Camera-type eye (tissue), 1 donor: ENCODE measurements around the gene LIPI. TPM values are rescaled to one million over a fixed set of nuclear protein-coding genes. Genes with fewer than 3 reads are reported as not detected.

Experiments used
- total RNA-seq: library from RNA; depleted of rRNA; stranded (reverse); fragments of >200 nt; gene quantifications from one replicate; pipeline ENCODE4 v1.2.3, GENCODE V29; 2014

Gene LIPI
- total RNA-seq: not detected

GRCh38 chr21:14210738-14211137 is at the start of gene LIPI:
LIPI (minus strand) TSS chr21:14210955; CDS start chr21:14210845, 110 bp downstream.

DNA sequence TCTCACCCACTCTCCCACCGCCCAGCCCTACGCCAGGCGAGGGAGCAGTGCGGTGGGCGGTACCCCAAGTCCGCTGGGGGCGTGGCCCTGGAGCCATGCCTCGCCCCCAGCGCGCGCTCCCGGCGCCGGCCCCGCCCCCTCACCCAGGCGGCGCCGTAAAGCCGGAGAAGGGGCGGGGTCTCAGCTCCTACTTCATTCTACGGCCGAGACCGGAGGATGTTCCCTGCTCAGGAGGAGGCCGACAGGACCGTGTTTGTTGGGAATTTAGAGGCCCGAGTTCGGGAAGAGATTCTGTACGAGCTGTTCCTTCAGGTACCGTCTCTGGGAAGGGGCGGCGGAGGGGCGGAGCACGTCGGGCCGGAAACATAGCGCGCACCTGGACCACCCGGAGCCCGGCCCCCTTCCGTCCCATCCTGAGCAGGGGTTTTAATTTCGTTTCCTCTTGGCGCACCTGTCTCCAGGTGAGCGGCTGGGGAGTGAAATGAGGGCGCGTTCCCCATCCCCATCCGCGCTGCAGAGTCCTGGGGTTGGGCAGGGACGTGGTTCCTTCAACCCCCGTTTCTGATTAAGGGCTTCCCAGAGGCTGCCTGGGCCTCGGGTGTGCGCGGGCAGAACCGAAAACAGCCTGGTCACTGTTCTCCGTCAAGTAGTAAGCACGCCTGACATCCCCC is 5.4 kb upstream of the LIPI start, which contains the start of gene RBM11:
Gene RBM11 (plus strand): TSS at position 187 of the 671 bp plus-strand sequence. CDS start 30 bp downstream, at position 217.

Other genes starting within 250 kb of the LIPI start
- 4.1 TPM for gene RBM11, start 5.2 kb upstream of the LIPI start, total RNA-seq
- gene HSPA13, start 172.2 kb upstream of the LIPI start, total RNA-seq: 86.6 TPM